Prostate gland (tissue), 2 donors: Measurements from ENCODE around the gene NAALADL1.

Experiments
- POLR2A ChIP-seq: fragments of 450-650 bp; IDR thresholded peaks from one replicate; pipeline ENCODE4 v1.6.1; 2016; ENCODE audit warnings: antibody characterized with exemption, mild to moderate bottlenecking
- TF ChIP-seq, protein P1 (sequence below), 4 experiments: fragments of 200-600 bp in 2 of 4; fragments of 450-650 bp in 2 of 4; sonication (generic) in 2 of 4; IDR thresholded peaks; 1 replicate in 3 of 4; 2 replicates in 1 of 4; pipeline ENCODE4 v1.5.1; 2016 to 2019; ENCODE audit warnings: antibody characterized with exemption in 4 of 4, mild to moderate bottlenecking in 2 of 4, moderate library complexity in 2 of 4

DNA sequence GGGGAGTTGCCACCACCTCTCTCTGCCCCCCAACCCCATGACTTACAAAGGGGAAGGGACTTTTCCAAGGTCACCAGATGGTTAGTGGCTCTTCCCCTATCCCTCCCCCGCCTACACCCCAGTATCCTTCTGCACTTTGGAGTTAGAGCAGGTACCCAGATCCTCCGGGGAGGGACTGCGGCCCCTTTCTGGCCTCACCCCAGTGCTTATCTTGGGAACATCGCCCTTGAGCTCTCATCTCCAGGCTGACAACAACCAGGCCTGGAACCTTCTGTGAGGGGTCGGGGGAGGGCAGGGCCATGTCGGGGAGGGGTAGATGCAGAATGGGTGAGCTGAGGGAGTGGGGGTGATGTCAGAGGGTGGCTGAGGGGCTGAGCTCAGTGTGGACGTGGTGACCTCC lies 7.5 kb upstream of the NAALADL1 start:
- TF ChIP-seq, protein P1, sequence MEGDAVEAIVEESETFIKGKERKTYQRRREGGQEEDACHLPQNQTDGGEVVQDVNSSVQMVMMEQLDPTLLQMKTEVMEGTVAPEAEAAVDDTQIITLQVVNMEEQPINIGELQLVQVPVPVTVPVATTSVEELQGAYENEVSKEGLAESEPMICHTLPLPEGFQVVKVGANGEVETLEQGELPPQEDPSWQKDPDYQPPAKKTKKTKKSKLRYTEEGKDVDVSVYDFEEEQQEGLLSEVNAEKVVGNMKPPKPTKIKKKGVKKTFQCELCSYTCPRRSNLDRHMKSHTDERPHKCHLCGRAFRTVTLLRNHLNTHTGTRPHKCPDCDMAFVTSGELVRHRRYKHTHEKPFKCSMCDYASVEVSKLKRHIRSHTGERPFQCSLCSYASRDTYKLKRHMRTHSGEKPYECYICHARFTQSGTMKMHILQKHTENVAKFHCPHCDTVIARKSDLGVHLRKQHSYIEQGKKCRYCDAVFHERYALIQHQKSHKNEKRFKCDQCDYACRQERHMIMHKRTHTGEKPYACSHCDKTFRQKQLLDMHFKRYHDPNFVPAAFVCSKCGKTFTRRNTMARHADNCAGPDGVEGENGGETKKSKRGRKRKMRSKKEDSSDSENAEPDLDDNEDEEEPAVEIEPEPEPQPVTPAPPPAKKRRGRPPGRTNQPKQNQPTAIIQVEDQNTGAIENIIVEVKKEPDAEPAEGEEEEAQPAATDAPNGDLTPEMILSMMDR (IDR thresholded peaks at IDR 0.05), result no peak
- TF ChIP-seq POLR2A, result no peak
